GM21528 (cell line): ENCODE results near the gene VSTM2B.

Source experiments
- ATAC-seq: cut with Tn5 transposase; IDR thresholded peaks from one replicate; pipeline ENCODE4 v1.9.1; 2021; ENCODE audit warnings: mild to moderate bottlenecking, moderate library complexity; ENCODE audit not compliant: unreplicated experiment, low FRiP score

The VSTM2B gene

DNA sequence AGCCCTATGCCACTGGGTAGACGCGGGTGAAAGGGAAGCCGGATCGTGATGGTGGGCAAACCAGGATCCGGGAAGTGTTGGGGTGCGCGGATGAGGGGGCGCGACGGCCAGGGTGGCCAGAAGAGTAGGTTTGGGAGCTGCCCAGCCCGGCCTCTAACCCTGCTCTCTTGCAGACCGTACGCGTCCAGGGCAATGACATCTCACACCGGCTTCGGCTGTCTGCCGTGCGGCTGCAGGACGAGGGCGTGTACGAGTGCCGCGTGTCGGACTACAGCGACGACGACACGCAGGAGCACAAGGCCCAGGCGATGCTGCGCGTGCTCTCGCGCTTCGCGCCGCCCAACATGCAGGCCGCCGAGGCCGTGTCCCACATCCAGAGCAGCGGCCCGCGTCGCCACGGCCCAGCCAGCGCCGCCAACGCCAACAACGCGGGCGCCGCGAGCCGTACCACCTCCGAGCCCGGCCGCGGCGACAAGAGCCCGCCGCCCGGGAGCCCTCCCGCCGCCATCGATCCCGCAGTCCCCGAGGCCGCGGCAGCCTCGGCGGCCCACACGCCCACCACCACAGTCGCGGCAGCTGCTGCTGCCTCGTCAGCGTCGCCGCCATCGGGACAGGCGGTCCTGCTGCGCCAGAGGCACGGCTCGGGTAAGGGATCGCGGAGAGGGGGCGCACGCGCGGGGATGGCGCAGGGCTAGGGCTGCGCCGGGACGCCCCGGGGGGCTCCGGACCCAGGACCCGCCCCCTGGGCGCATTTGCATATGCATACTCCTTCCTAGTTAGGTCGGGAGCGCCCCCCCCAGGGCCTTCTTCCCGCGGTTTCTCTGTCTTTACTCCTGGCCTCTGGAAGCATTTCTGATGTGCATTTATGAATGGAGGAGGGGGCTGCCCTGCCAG lies 4.1 kb downstream of the VSTM2B start:
- no peak for ATAC-seq

DNA sequence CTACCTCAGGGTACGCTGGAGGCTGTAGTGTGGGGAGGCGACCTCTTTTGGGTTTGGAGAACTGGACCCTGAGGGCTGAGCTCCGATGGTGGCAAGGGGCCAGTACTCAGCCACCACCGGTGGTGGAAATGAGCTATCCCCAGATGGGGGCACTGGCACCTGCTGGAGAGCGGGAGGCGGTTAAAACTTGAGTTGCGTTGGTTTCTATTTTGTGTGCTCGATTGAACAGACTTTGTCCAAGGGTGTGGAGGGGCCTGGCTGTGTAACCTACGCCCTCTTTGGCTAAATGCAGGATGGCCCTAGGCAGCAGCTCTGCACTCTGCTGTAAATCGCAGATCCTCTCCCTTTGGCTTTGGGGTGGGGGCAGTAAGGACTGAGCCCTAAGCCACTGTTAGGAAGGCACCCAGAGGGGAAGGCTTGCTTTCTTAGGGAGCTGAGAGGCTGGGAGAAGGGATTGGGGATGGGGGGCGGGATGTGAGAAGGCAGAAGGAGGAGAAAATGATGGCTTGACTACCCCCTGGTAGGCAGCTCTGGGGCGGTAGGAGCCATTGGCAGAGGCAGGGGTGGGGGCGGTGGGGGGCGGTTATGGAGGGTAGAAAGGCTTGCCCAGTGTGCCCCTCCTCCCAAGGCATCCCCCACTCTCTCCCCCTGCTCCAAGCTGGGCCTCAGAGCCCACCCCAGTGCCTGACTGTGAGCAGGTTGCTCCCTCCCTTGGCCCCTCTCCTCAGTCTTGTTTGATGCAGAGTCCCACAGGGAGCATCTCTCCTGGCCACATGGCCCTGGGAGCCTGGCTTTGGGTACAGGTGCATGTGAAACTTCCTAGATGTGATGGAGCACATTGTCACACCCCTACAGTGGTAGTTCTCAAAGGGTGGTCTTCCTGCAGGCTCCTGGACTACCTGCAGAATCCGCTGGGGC lies 5.0 kb downstream of the VSTM2B start:
- ATAC-seq = no peak

DNA sequence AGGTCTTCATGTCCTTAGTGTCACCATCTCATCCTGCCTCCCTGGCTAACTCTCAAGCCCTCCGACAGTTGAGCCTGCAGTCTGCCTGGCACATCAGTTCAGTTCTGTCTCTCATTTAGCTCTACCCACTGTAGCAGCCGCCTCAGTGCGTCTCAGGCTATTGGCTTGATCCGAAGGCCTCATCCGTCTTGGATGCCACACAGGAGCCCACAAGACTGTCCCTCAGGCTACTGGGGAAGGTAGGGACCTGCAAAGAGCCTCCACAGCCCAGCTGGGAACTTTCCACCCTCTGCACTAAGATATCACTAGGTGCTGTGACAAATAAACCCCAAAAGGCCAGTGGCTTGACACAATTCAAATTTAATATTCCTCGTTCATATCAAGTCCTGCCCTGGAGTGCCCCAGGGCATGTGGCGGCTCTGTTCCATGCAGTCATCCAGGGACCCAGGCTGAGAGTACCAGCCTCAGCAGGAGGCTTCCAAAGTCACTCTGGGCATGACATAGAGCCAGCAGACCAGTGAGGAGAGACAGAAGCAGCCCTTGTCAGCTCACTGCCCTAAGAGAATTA lies 5.7 kb downstream of the VSTM2B start:
- no peak for ATAC-seq

DNA sequence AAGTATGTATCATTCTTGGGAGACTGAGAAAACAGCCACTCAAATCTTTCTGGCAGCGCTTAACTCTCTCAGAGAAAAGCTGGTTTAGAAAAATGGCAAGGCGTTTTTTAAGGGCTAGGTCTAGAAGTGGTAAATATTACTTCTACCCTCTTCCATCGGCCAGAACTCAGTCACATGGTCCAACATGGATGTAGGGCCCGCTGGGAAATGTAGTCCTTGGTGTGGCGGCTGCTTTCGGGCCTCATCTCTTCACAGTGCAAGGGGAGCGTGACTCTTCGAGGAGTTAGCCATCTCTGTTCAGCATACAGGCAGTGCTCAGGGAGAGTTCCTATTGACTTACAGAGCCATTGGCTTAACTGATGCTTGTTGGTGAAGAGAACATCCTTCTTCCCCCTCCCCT lies 6.3 kb downstream of the VSTM2B start:
- ATAC-seq = no peak

DNA sequence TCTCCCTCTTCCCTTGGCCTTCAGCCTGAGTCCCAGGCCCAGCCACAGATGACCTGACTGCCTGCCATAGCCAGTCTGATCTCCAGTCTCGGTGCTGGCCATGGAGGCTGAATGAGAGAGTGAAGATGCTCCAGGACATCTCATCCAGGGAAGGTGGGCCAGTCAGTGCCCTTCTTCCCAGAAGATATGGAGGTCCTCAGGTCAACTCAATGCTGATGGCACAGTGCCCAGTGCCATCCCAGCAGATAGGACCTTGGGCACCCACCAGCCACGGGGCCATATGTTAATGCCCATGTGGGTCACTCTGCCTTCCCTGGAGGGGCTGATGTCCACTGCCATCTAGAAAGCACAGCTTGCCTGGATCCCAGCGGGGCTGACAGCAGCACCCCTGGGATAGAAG lies 7.2 kb downstream of the VSTM2B start:
- ATAC-seq = no peak

DNA sequence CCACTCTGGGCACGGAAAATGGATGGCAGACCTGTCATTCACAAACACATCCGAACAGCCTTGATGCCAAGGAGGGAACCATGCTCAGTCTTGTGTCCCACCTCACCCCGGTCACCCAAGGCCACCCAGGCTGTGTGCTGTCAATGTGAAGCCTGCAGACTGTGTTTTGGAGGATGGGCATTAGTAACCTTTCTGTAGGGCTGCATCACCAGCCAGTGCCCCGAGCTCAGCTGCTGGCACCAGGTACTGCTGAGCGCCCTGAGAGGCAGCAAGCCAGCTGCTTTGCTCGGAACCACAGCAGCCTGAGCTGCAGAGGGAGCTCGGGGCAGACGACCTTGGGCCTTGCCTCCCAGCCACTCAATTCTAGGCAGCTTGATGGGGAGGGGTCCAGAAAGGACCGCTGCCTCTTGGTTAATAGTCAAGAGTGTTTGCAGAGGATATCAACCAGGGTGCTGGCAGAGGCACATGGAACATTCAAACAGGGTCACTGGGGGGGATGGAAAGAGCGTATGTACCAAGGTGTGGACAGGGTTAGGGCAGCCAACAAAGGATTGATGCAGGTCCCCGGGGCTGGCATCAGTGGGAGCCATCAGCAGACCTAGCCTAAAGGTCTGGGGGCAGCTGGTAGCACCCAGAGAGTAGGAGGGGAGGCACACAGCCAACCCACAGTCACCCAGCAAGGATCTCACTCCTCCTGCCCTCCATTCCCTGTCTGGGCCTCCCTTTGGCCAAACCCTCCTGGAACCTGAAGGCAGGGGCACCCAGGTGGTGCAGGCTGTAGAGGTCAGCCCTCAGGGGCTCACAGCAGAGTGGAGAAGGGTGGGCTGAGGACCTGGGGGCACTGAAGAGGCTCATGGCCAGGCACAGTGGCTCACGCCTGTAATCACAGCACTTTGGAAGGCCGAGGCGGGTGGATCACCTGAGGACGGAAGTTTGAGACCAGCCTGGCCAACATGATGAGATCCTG lies 8.1 kb downstream of the VSTM2B start:
- no peak for ATAC-seq

DNA sequence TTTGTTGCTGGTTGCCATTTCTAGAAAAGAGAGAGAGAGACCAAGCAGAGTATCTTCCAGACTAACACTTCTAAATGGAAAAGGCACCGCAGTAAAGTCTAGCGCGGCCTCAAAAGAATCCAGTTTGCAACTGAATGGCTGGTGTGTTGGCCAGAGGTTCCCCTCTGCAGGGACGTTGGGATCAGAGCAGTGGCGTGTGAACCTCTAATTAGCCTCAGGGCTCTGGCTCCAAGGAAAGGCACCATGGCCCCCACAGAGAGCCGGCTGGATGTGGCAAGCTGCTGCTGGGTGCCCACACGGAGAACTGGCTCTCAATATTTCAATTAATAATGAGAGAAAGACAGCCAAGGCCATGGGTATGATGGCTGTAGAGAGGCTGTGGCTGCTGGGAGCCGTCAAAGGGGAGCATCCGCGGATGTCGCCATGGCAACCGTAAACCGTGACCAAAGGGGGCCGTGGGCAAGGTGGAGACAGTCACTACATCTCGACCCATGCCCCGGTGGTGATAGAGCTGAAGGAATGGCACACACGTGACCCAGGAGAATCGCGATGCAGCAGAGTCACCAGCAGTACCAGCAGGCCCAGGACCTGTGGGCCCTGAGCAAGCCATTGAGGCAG lies 9.5 kb downstream of the VSTM2B start:
- ATAC-seq = no peak

DNA sequence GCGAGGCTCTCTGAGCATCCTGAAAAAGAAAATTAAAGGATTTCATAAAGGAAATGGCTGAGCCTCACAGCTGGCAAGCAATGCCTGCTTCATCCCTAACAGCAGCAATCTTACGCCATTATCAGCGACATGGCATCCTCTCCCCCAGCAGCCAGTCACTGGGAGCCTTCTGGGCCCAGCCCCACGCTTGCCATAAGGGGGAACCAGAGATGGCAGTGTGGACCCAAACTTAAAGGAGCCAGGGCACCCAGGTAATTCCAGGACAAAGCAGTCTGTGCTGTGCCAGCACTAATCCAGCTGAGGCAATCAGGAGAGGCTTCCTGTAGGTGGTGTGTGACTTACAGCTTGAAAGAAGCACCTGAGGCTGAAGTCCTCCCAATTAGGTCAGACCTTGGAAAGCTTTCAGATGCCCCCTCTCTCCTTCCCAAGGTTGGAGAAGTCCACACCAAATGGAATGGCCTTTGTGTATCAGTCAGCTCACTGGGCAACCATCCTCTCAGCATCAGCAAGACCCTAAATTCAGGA lies 10.3 kb downstream of the VSTM2B start:
- no peak for ATAC-seq

DNA sequence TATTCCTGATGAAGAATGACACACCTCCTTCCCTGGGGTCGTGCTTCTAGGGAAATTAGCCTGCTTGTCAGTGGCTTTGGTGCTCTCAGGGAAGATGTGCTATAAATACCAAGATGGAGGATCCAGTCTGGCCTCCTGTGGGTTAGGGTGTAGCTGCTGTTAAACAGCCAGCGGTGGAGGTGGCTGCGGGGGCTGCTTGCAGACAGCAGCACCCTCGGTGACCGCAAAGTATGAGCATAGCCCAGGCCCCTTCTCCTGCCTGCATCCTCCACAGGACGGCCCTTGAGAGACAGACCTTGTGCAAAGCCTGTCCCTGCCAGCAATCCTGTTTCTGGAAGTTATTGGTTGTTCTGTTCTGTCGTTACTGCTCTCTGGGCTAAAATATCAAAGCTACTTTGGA lies 11.4 kb downstream of the VSTM2B start:
- ATAC-seq = no peak

DNA sequence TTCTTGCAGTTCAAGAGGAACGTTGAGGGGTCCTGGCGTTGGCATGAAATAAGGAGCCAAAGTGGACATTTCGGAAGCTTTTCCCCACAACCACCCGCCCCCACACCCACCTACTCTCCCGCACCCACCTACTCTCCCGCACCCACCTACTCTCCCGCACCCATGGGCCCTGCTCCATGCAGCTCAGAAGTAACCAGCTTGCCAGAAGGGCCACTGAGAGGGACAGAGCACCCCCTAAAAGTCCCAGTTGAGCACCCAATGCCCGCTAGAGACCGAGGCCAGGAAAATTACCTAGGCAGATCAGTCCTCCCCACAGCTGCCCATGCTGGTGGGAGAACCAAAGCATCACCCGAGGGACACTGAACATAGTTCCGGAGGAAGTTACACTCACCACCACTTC lies 11.8 kb downstream of the VSTM2B start:
- ATAC-seq = no peak

DNA sequence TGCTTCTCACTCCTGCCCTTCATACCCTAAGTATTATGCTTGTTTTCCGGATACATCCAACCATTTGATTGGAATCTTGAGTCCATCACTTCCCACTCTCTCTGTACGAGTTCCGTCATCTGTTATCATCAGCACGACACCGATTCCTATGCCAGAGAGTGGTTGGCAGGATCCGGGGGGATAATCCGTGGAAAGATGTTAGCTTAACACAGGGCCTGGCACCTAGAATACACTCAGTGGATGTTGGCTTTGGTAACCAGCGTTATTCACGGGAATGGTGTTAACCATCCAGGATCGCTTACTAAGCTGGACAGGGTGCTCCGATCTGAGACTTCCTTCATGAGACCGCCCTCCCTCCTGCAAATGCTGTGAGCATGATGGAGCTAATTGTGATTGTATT lies 12.4 kb downstream of the VSTM2B start:
- ATAC-seq = no peak

DNA sequence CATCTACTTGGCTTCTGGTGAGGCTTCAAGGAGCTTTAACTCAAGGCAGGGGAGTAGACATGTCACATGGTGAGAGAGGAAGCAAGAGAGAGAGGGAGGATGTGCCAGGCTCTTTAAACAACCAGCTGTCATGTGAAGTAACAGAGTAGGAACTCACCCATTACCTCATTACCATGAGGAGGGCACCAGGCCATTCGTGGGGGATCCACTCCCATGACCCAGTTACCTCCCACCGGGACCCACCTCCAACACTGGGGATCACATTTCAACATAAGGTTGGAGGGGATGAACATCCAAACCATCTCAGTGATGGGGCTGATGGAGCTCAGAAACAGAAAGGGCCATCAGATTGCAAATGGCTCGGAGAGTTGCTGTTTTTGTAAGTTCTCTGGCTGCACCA lies 12.9 kb downstream of the VSTM2B start:
- ATAC-seq = no peak

DNA sequence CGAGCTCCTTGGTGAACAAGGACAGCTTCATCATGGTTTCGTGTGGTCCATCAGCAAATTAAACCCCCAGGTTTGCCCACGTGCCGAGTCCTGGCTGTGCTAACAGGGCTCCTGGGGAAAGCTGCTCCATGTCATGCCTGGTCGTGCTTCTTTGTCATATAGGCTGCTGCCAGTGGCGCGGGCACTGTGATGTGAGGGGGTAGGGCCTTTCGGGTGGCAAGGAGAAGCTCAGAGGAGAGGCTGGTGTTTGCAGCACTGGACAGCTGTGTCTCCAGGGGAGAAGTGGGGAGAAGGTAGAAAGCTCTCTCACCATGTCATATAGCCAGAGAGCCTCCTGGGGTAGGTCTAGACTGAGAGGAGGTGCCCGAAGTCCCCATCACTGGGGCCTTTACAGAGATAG lies 13.3 kb downstream of the VSTM2B start:
- ATAC-seq = no peak

DNA sequence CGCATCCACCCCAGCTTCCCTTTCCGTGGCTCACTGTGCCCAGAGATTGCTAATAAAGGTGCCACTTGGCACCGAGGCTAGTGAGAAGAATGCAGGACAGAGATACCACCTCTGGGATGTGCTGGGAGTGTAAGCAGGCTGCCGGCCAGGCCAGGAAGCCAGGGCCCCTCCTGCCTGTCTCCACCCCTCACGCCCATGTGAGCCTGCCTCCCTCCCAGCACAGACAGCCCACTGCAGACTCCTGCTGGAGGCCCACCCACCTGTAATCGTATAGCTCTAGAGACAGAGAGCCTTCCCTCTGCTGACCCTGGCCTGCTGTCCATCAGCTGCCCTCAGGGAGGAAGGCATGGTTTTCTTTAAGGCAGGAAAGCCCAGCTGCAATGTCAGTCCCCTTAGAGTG lies 13.9 kb downstream of the VSTM2B start:
- no peak for ATAC-seq

DNA sequence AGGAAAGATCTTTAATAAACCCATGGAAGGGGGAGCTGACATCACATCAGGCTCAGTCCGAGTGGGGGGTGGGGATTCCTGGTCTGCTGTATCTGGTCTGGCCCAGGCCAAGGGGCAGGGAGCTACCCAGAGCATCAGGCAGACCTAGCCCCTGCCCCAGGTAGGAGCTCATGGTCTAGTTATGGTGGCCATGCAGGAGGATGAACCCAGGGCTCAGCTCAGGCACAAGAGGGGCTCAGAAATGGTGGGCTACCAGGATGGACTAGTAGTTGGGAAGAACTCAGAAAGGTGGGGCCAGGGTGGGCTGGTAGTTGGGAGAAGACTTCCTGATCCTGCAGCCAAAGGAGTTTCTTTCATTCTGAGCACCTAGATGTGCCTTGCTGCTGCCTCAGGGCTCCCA lies 14.3 kb downstream of the VSTM2B start:
- no peak for ATAC-seq

DNA sequence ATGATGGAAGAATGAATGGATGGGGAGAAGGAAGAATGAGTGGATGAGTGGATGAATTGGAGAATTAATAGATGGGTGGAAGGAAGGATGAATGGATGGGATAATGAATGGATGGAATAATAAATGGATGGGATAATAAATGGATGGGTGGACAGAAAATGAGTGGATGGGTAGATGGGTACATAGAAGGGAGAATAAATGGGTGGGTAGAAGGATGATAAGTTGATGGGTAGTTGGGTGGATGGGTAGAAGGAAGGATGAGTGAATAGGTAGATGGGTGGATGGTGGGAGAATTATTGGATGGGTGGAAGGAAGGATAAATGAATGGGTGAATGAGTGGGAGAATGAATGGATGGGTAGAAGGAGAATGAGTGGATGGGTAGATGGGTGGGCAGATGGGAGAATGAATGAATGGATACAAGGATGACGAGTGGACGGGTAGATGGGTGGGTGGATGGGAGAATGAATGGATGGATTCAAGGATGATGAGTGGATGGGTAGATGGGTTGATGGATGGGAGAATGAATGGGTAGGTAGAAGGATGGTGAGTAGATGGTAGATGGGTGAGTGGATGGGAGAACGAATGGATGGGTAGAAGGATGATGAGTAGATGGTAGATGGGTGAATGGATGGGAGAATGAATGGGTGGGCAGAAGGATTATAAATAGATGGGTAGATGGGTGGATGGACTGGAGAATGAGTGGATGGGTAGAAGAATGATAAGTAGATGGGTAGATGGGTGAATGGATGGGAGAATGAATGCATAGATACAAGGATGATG lies 15.9 kb downstream of the VSTM2B start:
- no peak for ATAC-seq

DNA sequence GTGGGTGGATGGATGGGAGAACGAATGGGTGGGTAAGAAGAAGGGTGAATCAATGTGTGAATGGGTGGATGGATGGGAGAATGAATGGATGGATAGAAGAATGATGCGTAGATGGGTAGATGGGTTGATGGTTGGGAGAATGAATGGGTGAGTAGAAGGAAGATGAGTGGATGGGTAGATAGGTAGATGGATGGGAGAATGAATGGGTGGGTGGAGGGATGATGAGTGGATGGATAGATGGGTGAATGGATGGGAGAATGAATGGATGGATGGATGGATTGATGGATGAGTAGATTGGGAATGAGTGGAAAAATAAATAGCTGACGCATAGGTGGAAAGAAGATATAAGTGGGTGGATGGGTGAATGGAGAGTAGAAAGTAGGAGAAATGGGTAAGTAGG lies 16.5 kb downstream of the VSTM2B start:
- ATAC-seq = no peak

DNA sequence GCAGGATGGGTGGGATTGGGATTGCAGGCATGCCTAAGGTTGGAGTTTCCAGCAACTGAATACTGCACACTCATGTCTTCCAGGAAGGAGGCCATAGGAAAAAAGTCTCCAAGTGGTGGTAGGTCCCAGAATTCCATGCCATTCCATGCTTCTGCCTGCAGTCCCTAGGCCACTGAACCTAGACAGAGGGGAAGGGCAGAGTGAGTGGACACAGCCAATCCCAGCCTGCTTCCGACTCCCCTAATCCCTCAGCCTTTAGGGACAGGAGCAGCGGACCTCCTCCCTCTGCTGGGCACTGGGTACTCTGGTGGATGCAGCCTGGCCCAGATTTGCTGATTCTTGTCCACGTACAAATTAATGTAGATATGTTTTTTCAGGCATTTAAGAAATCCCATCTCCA lies 17.0 kb downstream of the VSTM2B start:
- no peak for ATAC-seq

DNA sequence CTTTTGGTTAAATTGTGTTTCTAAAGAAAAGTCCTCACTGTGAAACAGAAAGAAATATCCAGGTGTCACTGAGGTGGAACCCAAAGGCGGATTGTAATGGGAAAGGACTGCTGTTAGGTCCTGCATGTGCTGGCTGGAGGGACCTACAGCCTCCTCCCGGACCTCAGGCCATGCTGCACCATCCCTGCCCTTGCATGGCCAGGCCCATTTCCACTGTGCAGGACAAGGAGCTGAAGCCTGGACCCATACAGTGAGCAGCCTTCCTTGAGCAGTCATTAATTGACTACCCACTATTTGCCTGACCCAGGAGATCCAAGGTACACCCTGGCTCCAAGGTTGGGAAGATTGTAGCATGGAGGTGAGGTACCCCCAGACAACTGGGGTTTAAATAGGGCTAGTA lies 17.6 kb downstream of the VSTM2B start:
- no peak for ATAC-seq
